Mesendoderm (in vitro differentiated cells): Measurements from ENCODE around the gene USP30.
A peak's percentile ranks its signal among the peaks of the same experiment; 100 is the strongest.

Experiments
- DNase-seq: peaks from one replicate; pipeline ENCODE4 v3.0.0; 2013
- H2AK5ac ChIP-seq: 2 replicates; pipeline ENCODE4 v1.6.1; 2013; ENCODE audit warnings: low read length, inconsistent platforms
- H2BK120ac ChIP-seq: 2 replicates; pipeline ENCODE4 v1.6.1; 2013; ENCODE audit warnings: low read depth, mild to moderate bottlenecking, low read length, moderate library complexity, mixed read lengths
- H2BK15ac ChIP-seq: replicated peaks from 2 replicates; pipeline ENCODE4 v1.6.1; 2013; ENCODE audit warnings: low read depth, mild to moderate bottlenecking, moderate library complexity
- H2BK5ac ChIP-seq: 2 replicates; pipeline ENCODE4 v1.6.1; 2013; ENCODE audit warnings: low read length, inconsistent platforms
- H3K18ac ChIP-seq: 2 replicates; pipeline ENCODE4 v1.6.1; 2013; ENCODE audit warnings: mild to moderate bottlenecking, low read length, mixed read lengths
- H3K23ac ChIP-seq: one replicate; pipeline ENCODE4 v1.6.1; 2013; ENCODE audit warnings: low read length
- H3K27ac ChIP-seq: 2 replicates; pipeline ENCODE4 v1.5.1; 2013; ENCODE audit warnings: low read depth, mild to moderate bottlenecking, inconsistent platforms, low read length, moderate library complexity
- H3K27me3 ChIP-seq: 2 replicates; pipeline ENCODE4 v1.6.1; 2013; ENCODE audit warnings: low read length, control low read depth, mild to moderate bottlenecking, inconsistent platforms; ENCODE audit not compliant: insufficient read depth, poor library complexity
- H3K36me3 ChIP-seq: 2 replicates; pipeline ENCODE4 v1.6.1; 2013; ENCODE audit warnings: low read length, inconsistent platforms; ENCODE audit not compliant: control insufficient read depth, insufficient read depth
- H3K4ac ChIP-seq: one replicate; pipeline ENCODE4 v1.6.1; 2013; ENCODE audit warnings: low read depth, mild to moderate bottlenecking, low read length, moderate library complexity
- H3K4me1 ChIP-seq: 2 replicates; pipeline ENCODE4 v1.6.1; 2013; ENCODE audit warnings: low read depth, low read length, inconsistent platforms; ENCODE audit not compliant: control insufficient read depth
- H3K4me2 ChIP-seq: 2 replicates; pipeline ENCODE4 v1.6.1; 2013; ENCODE audit warnings: low read length
- H3K4me3 ChIP-seq: 2 replicates; pipeline ENCODE4 v1.5.1; 2013; ENCODE audit warnings: mild to moderate bottlenecking, low read length
- H3K56ac ChIP-seq: one replicate; pipeline ENCODE4 v1.6.1; 2013; ENCODE audit warnings: low read length
- H3K79me1 ChIP-seq: 2 replicates; pipeline ENCODE4 v1.6.1; 2013; ENCODE audit warnings: low read length, inconsistent platforms
- H3K79me2 ChIP-seq: 2 replicates; pipeline ENCODE4 v1.6.1; 2013; ENCODE audit warnings: mild to moderate bottlenecking, low read length; ENCODE audit not compliant: control insufficient read depth, insufficient read depth
- H3K9ac ChIP-seq: 2 replicates; pipeline ENCODE4 v1.6.1; 2013; ENCODE audit warnings: low read length, inconsistent platforms
- H4K5ac ChIP-seq: one replicate; pipeline ENCODE4 v1.6.1; 2013; ENCODE audit warnings: low read length
- H4K8ac ChIP-seq: one replicate; pipeline ENCODE4 v1.6.1; 2013; ENCODE audit warnings: low read depth, mild to moderate bottlenecking, control low read depth, low read length, moderate library complexity
- WGBS: extraction: QIAGEN DNeasy Blood & Tissue Kit; methylation state at CpG from one replicate; pipeline ENCODE4 v1.1.7; 2013; ENCODE audit warnings: low lambda C conversion rate, missing lambda C conversion rate; ENCODE audit not compliant: insufficient coverage; ENCODE audit errors: extremely low coverage; 5-methylcytosine and 5-hydroxymethylcytosine counted together

The USP30 gene

GRCh38 chr12:109016016-109016415 is 36.4 kb upstream of the USP30 start:
- no CpG with 5 or more reads among the region's 8 CpGs for WGBS
- Histone ChIP-seq H2AK5ac (no peak overlapping the region), H3K4ac (no peak overlapping the region), H3K18ac (no peak overlapping the region), H3K4me1 (no peaks in the 10 kb centered on the region), H4K5ac (no peak overlapping the region), H3K27ac (no peak overlapping the region), H2BK120ac (no peak overlapping the region), H3K79me2 (no peaks in the 10 kb centered on the region), H4K8ac (no peak overlapping the region), H3K23ac (no peak overlapping the region), H2BK5ac (no peak overlapping the region), H3K4me3 (no peak overlapping the region), H3K9ac (no peak overlapping the region), H3K56ac (no peak overlapping the region), H2BK15ac (no peak overlapping the region), H3K4me2 (no peak overlapping the region), H3K79me1 (no peaks in the 10 kb centered on the region), H3K36me3 (no peaks in the 10 kb centered on the region), H3K27me3 (no peaks in the 10 kb centered on the region)
- DNase-seq: no peak

DNA sequence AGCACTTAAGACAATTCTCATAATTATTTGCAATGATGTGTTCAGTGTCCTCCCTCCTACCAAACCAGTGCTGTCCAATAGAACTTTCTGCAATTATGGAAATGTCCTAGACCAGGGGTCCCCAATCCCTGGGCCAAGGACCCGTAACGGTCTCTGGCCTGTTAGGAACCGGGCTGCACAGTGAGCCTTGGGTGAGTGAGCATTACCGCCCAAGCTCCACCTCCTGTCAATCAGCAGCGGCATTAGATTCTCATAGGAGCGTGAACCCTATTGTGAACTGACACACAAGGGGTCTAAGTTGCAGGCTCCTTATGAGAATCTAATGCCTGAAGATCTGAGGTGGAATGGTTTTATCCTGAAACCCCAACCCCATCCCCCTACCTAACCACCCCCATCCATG is 35.4 kb upstream of the USP30 start:
- Histone ChIP-seq H2BK15ac (no peak overlapping the region), H3K36me3 (no peaks in the 10 kb centered on the region), H3K27ac (no peak overlapping the region), H2BK5ac (no peak overlapping the region), H3K4me3 (no peak overlapping the region), H3K9ac (no peak overlapping the region), H3K56ac (no peak overlapping the region), H2AK5ac (no peak overlapping the region), H3K4ac (no peak overlapping the region), H3K79me1 (no peaks in the 10 kb centered on the region), H4K5ac (no peak overlapping the region), H3K79me2 (no peaks in the 10 kb centered on the region), H2BK120ac (no peak overlapping the region), H3K18ac (no peak overlapping the region), H3K23ac (no peak overlapping the region), H3K4me2 (no peak overlapping the region), H3K27me3 (no peaks in the 10 kb centered on the region), H4K8ac (no peak overlapping the region), H3K4me1 (no peaks in the 10 kb centered on the region)
- no peak for DNase-seq
- no CpG with 5 or more reads among the region's 6 CpGs for whole genome bisulfite sequencing

DNA sequence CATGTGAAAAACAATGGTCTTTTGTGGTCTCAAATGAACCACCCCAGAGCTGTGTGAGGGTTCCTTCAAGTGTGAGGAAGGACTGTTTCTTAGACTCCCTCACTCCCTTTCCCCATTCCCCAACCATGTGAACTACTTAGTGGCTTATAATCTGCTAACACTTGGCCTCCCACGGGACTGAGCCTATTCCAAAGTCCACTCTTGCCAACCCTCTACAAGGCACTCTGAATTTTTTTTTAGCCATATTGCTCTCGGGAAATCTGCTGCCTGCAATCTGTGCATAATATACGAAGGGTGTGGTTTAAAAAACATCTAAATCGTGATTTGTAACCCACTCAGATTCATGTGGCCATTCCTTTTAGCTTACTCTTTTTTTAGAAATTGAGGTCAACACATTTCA is 34.1 kb upstream of the USP30 start:
- Histone ChIP-seq H3K4me2 (no peak overlapping the region), H2BK120ac (no peak overlapping the region), H3K4me3 (no peak overlapping the region), H3K27ac (no peak overlapping the region), H3K4ac (no peak overlapping the region), H4K5ac (no peak overlapping the region), H4K8ac (no peak overlapping the region), H3K23ac (no peak overlapping the region), H2AK5ac (no peak overlapping the region), H3K79me2 (no peaks in the 10 kb centered on the region), H3K27me3 (no peaks in the 10 kb centered on the region), H3K18ac (no peak overlapping the region), H3K4me1 (no peaks in the 10 kb centered on the region), H3K79me1 (no peaks in the 10 kb centered on the region), H3K56ac (no peak overlapping the region), H3K9ac (no peak overlapping the region), H3K36me3 (no peaks in the 10 kb centered on the region), H2BK15ac (no peak overlapping the region), H2BK5ac (no peak overlapping the region)
- no CpG with 5 or more reads among the region's 4 CpGs for WGBS
- no peak for DNase-seq

DNA sequence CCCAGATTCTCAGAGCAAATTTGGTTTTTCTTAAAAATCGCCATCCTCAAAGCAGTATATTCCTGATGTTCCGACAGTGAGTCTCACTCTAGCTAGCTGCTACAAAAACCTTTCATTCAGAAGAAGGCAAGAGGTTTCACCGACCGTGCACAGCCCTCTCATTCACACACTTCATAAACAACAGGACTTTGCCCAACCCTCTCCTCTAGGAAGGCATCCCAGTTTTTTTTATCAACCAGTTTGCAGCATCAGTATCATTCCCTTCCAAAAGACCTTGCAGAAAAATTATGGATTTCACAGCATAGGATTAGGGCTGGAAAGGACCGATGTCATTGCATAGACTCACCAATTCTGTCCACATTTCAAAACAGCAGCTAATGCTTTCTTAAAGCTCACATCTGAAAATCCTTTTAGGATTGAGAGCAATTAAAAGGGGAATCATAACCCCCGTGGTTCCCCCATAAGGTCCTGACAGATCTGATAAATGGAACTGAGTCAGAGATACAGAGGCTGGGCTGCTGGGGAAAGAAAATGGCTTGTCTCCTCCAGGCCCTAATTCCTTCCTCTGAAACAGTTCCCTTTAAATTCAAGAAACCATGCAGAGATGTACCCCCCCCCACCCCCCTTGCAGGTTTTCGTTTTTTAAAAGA is 32.1 kb upstream of the USP30 start:
- H2BK120ac ChIP-seq: no peak overlapping the region
- H3K27ac ChIP-seq: no peak overlapping the region
- no peaks in the 10 kb centered on the region for H3K36me3 ChIP-seq
- H3K23ac ChIP-seq: no peak overlapping the region
- no peak overlapping the region for H3K56ac ChIP-seq
- H4K8ac ChIP-seq: no peak overlapping the region
- no peaks in the 10 kb centered on the region for H3K27me3 ChIP-seq
- H2BK5ac ChIP-seq: no peak overlapping the region
- H3K79me1 ChIP-seq: no peaks in the 10 kb centered on the region
- no peak overlapping the region for H4K5ac ChIP-seq
- no peak overlapping the region for H2BK15ac ChIP-seq
- H3K4me2 ChIP-seq: no peak overlapping the region
- no CpG with 5 or more reads among the region's 7 CpGs for WGBS
- H3K79me2 ChIP-seq: no peaks in the 10 kb centered on the region
- no peak overlapping the region for H3K18ac ChIP-seq
- H3K9ac ChIP-seq: no peak overlapping the region
- H2AK5ac ChIP-seq: no peak overlapping the region
- no peak for DNase-seq
- no peak overlapping the region for H3K4me3 ChIP-seq
- H3K4ac ChIP-seq: peak overlapping the region; percentile 1
- no peaks in the 10 kb centered on the region for H3K4me1 ChIP-seq

GRCh38 chr12:109020796-109021380 is 31.5 kb upstream of the USP30 start, which contains the start of gene SVOP:
Gene SVOP (minus strand): TSS chr12:109021068. CDS start chr12:109020868, 200 bp downstream.
- Histone ChIP-seq H3K23ac (no peak within 1 kb of the TSS), H2BK5ac (no peak within 1 kb of the TSS), H3K27ac (no peak within 1 kb of the TSS), H3K56ac (no peak within 1 kb of the TSS), H3K4me3 (no peak within 1 kb of the TSS), H3K4me2 (peak within 1 kb of the TSS; percentile 24), H2BK15ac (no peak within 1 kb of the TSS), H2AK5ac (no peak within 1 kb of the TSS), H3K36me3 (no peaks in the 10 kb centered on the region), H3K79me2 (no peaks in the 10 kb centered on the region), H3K79me1 (no peaks in the 10 kb centered on the region), H4K8ac (no peak within 1 kb of the TSS), H3K4me1 (no peaks in the 10 kb centered on the region), H4K5ac (no peak within 1 kb of the TSS), H3K18ac (no peak within 1 kb of the TSS), H3K27me3 (no peaks in the 10 kb centered on the region), H2BK120ac (no peak within 1 kb of the TSS), H3K4ac (peak within 1 kb of the TSS; percentile 1), H3K9ac (no peak within 1 kb of the TSS)
- no CpG with 5 or more reads among the region's 30 CpGs for WGBS
- peak; percentile 93 for DNase-seq

DNA sequence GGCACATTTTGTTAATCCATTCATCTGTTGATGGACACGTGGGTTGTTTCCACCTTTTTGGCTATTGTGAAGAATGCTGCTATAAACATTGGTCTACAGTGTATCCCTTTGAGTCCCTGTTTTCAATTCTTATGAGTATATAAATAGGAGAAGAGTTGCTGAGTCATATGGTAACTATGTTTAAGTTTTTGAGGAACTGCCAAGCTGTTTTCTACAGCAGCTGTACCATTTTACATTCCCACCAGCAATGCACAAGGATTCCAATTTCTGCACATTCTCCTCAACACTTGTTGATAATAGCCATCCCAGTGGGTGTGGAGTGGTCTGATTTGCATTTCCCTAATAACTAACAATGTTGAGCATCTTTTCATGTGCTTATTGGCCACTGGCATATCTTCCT is 24.6 kb upstream of the USP30 start:
- no peak overlapping the region for H3K18ac ChIP-seq
- H2AK5ac ChIP-seq: no peak overlapping the region
- no peak overlapping the region for H3K27ac ChIP-seq
- H3K23ac ChIP-seq: no peak overlapping the region
- H4K8ac ChIP-seq: no peak overlapping the region
- no peaks in the 10 kb centered on the region for H3K79me2 ChIP-seq
- no CpG with 5 or more reads among the region's 1 CpG for WGBS
- H2BK120ac ChIP-seq: no peak overlapping the region
- no peak overlapping the region for H4K5ac ChIP-seq
- H3K4me3 ChIP-seq: no peak overlapping the region
- no peaks in the 10 kb centered on the region for H3K27me3 ChIP-seq
- no peak overlapping the region for H2BK15ac ChIP-seq
- H3K9ac ChIP-seq: no peak overlapping the region
- H3K4ac ChIP-seq: no peak overlapping the region
- no peak overlapping the region for H3K56ac ChIP-seq
- H3K36me3 ChIP-seq: no peaks in the 10 kb centered on the region
- H2BK5ac ChIP-seq: no peak overlapping the region
- H3K79me1 ChIP-seq: no peaks in the 10 kb centered on the region
- no peaks in the 10 kb centered on the region for H3K4me1 ChIP-seq
- no peak for DNase-seq
- H3K4me2 ChIP-seq: no peak overlapping the region
